ENCODE measurements around the gene REV3L.
A peak's percentile ranks its signal among the peaks of the same experiment; 100 is the strongest.

Gene REV3L

DNA sequence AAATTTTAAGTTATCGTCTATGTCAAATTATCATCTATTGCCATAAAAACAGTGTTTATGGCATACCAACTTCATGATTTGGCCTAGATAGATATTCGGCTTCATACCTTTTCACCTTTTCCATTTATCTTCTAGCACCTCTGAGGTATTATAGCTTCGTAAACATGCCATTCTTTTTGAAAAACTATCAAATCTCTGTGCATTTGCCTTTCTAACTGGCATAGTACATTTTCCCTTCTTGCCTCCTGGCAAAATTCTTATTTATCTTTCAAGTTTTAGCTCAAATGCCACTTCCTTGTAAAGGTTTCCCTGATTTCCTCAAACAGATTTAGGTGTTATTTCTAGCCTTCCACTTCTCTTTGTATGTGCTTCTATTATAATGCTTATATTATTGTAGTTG lies 7.0 kb upstream of the REV3L start:
- no peak overlapping the region for H3K4me3 ChIP-seq (ENCODE audit: low read depth, low read length)
- H3K4me1 ChIP-seq (ENCODE audit: control insufficient read depth, insufficient read depth, low read length) = peaks cover 3% of the 10 kb centered on the region
- H3K36me3 ChIP-seq (ENCODE audit: control insufficient read depth, insufficient read depth, low read length) = no peaks in the 10 kb centered on the region
- no peaks in the 10 kb centered on the region for H3K9me3 ChIP-seq (ENCODE audit: control insufficient read depth, insufficient read depth, low read length)
- H3K27me3 ChIP-seq (ENCODE audit: control insufficient read depth, insufficient read depth, low read length) = no peaks in the 10 kb centered on the region
- H3K9ac ChIP-seq (ENCODE audit: low read depth, low read length) = no peak overlapping the region

GRCh38 chr6:111487661-111488060 lies 4.6 kb upstream of the REV3L start:
- Histone ChIP-seq H3K9me3 (ENCODE audit: control insufficient read depth, insufficient read depth, low read length) (no peaks in the 10 kb centered on the region), H3K36me3 (ENCODE audit: control insufficient read depth, insufficient read depth, low read length) (no peaks in the 10 kb centered on the region), H3K27me3 (ENCODE audit: control insufficient read depth, insufficient read depth, low read length) (no peaks in the 10 kb centered on the region), H3K4me1 (ENCODE audit: control insufficient read depth, insufficient read depth, low read length) (peaks cover 6% of the 10 kb centered on the region), H3K9ac (ENCODE audit: low read depth, low read length) (no peak overlapping the region), H3K4me3 (ENCODE audit: low read depth, low read length) (no peak overlapping the region)

- no peaks in the 10 kb centered on the region for H3K9me3 ChIP-seq (ENCODE audit: control insufficient read depth, insufficient read depth, low read length)
- no peaks in the 10 kb centered on the region for H3K36me3 ChIP-seq (ENCODE audit: control insufficient read depth, insufficient read depth, low read length)
- H3K27me3 ChIP-seq (ENCODE audit: control insufficient read depth, insufficient read depth, low read length) = peaks cover under 1% of the 10 kb centered on the region
- no peak overlapping the region for H3K4me3 ChIP-seq (ENCODE audit: low read depth, low read length)
- peaks cover 6% of the 10 kb centered on the region for H3K4me1 ChIP-seq (ENCODE audit: control insufficient read depth, insufficient read depth, low read length)
- H3K9ac ChIP-seq (ENCODE audit: low read depth, low read length) = no peak overlapping the region
Measured at GRCh38 chr6:111486921-111487320, 3.9 kb upstream of the REV3L start.

DNA sequence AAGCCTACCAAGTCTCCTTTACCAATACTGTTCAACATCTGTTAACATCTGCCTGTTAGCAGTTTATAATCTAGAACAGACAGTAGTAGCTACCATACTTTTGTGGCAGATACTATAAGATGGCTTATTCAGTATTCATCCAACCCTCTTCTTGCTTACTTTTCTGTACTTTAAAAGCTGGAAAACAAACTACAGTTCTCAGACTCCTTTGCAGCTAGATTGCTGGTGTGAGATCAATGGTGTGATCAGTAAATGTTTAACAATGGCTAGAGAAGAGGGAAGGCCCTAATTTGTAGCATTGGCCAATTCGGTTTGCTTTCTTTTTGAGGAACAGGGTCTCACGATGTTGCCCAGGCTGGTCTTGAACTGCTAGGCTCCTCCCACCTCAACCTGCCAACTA lies 3.5 kb upstream of the REV3L start:
- Histone ChIP-seq H3K4me1 (ENCODE audit: control insufficient read depth, insufficient read depth, low read length) (peaks cover 6% of the 10 kb centered on the region), H3K9ac (ENCODE audit: low read depth, low read length) (no peak overlapping the region), H3K4me3 (ENCODE audit: low read depth, low read length) (no peak overlapping the region), H3K9me3 (ENCODE audit: control insufficient read depth, insufficient read depth, low read length) (no peaks in the 10 kb centered on the region), H3K27me3 (ENCODE audit: control insufficient read depth, insufficient read depth, low read length) (peaks cover 5% of the 10 kb centered on the region), H3K36me3 (ENCODE audit: control insufficient read depth, insufficient read depth, low read length) (no peaks in the 10 kb centered on the region)

GRCh38 chr6:111485342-111485741 lies 2.3 kb upstream of the REV3L start:
- Histone ChIP-seq H3K27me3 (ENCODE audit: control insufficient read depth, insufficient read depth, low read length) (peaks cover 16% of the 10 kb centered on the region), H3K4me1 (ENCODE audit: control insufficient read depth, insufficient read depth, low read length) (peaks cover 6% of the 10 kb centered on the region), H3K4me3 (ENCODE audit: low read depth, low read length) (no peak overlapping the region), H3K9me3 (ENCODE audit: control insufficient read depth, insufficient read depth, low read length) (no peaks in the 10 kb centered on the region), H3K36me3 (ENCODE audit: control insufficient read depth, insufficient read depth, low read length) (no peaks in the 10 kb centered on the region), H3K9ac (ENCODE audit: low read depth, low read length) (no peak overlapping the region)

- no peaks in the 10 kb centered on the region for H3K36me3 ChIP-seq (ENCODE audit: control insufficient read depth, insufficient read depth, low read length)
- H3K4me3 ChIP-seq (ENCODE audit: low read depth, low read length) = peak overlapping the region; percentile 82
- H3K9me3 ChIP-seq (ENCODE audit: control insufficient read depth, insufficient read depth, low read length) = no peaks in the 10 kb centered on the region
- no peak overlapping the region for H3K9ac ChIP-seq (ENCODE audit: low read depth, low read length)
- peaks cover 24% of the 10 kb centered on the region for H3K27me3 ChIP-seq (ENCODE audit: control insufficient read depth, insufficient read depth, low read length)
- H3K4me1 ChIP-seq (ENCODE audit: control insufficient read depth, insufficient read depth, low read length) = peaks cover 4% of the 10 kb centered on the region
Measured at GRCh38 chr6:111484633-111484930, 1.6 kb upstream of the REV3L start.

DNA sequence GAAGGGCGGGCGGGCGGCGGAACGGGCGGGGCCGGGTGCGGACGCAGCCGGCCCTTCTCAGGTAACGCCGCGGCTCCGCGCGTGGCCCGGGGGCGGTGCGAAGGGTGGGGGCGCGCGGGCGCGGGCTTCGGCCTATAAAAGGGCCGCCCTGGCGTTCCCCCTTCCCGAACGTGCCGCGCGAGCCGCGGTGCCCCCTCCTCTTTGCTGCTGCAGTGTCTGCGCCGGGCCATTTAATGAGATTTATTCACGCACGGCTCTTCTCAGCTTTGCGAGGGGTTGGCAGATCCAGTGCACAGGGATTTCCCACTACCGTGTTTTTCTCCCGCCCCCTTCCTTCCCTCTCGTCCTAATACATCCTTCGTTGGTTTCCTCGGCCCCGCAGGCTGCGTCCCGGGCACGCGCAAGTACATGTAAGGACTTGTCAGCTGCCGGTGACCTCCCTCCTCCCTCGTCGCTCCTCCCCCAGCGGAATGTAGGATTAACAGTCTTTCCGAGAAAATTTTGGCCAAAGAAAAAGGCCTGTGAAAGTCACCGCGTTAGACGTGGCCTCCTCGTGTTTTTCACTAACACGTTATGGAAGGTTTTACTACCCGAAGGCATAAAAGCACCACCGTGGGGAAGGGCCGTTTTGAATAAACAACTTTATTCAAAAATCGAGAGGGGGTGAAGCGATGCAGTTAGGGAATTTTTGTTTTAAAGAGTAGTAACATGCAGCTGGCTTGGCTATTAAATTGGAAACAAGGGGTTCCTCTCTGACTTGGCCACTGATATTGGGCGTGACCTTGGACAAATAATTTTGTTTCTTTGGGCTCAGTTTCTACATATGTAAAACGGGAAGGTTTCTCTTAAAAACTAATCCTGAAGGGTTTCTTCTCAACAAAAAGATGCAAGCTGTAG lies 966 bp upstream of the REV3L start:
- no peaks in the 10 kb centered on the region for H3K36me3 ChIP-seq (ENCODE audit: control insufficient read depth, insufficient read depth, low read length)
- H3K4me1 ChIP-seq (ENCODE audit: control insufficient read depth, insufficient read depth, low read length) = peaks cover 4% of the 10 kb centered on the region
- no peaks in the 10 kb centered on the region for H3K9me3 ChIP-seq (ENCODE audit: control insufficient read depth, insufficient read depth, low read length)
- H3K27me3 ChIP-seq (ENCODE audit: control insufficient read depth, insufficient read depth, low read length) = peaks cover 30% of the 10 kb centered on the region
- peak overlapping the region; percentile 86 for H3K9ac ChIP-seq (ENCODE audit: low read depth, low read length)
- H3K4me3 ChIP-seq (ENCODE audit: low read depth, low read length) = peak overlapping the region; percentile 82

DNA sequence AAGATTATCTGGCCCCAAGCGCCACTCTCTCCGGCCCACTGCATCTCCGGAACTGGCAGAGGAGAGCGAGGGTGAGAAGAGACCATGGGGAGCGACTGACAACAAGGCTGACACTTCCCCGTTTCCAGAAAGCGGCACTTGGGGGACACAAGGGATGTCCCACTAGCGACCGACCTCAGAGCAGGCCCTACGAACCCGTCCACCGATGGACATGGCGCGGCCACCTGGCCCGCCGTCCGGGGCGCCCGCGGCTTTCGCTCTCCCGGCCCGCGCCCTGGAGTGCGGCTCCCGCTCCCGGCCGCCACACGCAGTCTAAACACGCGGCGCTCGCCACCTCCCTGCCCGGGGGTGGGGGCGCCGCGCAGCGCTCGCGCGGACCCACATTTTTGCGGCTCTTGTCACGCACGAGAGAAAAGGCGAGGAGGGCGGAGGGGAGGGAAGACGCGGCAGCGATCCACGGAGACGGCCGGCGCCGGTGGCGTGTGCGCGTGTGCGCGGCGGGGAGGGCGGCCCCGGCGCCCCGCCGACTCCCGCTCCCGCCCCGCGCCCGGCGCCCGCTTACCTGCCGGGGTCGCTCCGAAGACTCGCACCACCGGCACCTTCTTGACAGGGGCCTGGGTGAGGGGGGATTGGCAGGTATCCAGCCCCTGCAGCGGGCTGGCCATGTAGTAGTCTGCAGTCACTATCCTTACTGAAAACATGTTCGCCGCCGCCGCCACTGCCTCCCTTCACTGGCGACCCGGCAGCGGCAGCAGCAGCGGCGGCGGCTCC lies 645 bp downstream of the REV3L start:
- H3K9me3 ChIP-seq (ENCODE audit: control insufficient read depth, insufficient read depth, low read length) = no peaks in the 10 kb centered on the region
- no peaks in the 10 kb centered on the region for H3K36me3 ChIP-seq (ENCODE audit: control insufficient read depth, insufficient read depth, low read length)
- H3K27me3 ChIP-seq (ENCODE audit: control insufficient read depth, insufficient read depth, low read length) = peaks cover 43% of the 10 kb centered on the region
- H3K4me3 ChIP-seq (ENCODE audit: low read depth, low read length) = peak overlapping the region; percentile 82
- H3K9ac ChIP-seq (ENCODE audit: low read depth, low read length) = no peak overlapping the region
- peaks cover 14% of the 10 kb centered on the region for H3K4me1 ChIP-seq (ENCODE audit: control insufficient read depth, insufficient read depth, low read length)

DNA sequence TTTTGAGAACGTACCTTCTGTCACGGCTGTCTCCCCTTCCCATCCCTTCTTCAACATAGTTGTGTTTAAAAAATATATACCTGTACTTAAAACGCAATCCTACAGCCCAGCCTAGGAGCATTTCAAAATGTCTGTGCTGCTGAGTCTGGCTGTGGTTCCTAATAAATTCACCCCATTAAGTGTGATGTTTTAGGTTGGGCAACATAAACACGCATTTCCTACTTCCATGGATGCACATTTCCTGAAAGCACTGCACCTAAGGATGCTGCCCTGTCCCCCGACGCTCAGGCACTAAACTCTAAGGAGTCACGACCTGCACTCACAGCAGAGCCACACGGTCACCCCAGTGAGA lies 1.2 kb downstream of the REV3L start:
- Histone ChIP-seq H3K4me3 (ENCODE audit: low read depth, low read length) (peak overlapping the region; percentile 82), H3K4me1 (ENCODE audit: control insufficient read depth, insufficient read depth, low read length) (peaks cover 17% of the 10 kb centered on the region), H3K36me3 (ENCODE audit: control insufficient read depth, insufficient read depth, low read length) (no peaks in the 10 kb centered on the region), H3K9me3 (ENCODE audit: control insufficient read depth, insufficient read depth, low read length) (no peaks in the 10 kb centered on the region), H3K27me3 (ENCODE audit: control insufficient read depth, insufficient read depth, low read length) (peaks cover 48% of the 10 kb centered on the region), H3K9ac (ENCODE audit: low read depth, low read length) (no peak overlapping the region)

- H3K27me3 ChIP-seq (ENCODE audit: control insufficient read depth, insufficient read depth, low read length) = peaks cover 54% of the 10 kb centered on the region
- no peaks in the 10 kb centered on the region for H3K9me3 ChIP-seq (ENCODE audit: control insufficient read depth, insufficient read depth, low read length)
- H3K36me3 ChIP-seq (ENCODE audit: control insufficient read depth, insufficient read depth, low read length) = no peaks in the 10 kb centered on the region
- no peak overlapping the region for H3K9ac ChIP-seq (ENCODE audit: low read depth, low read length)
- H3K4me3 ChIP-seq (ENCODE audit: low read depth, low read length) = peak overlapping the region; percentile 82
- peaks cover 17% of the 10 kb centered on the region for H3K4me1 ChIP-seq (ENCODE audit: control insufficient read depth, insufficient read depth, low read length)
Measured at GRCh38 chr6:111480988-111481822, 1.8 kb downstream of the REV3L start.

- Histone ChIP-seq H3K9me3 (ENCODE audit: control insufficient read depth, insufficient read depth, low read length) (no peaks in the 10 kb centered on the region), H3K9ac (ENCODE audit: low read depth, low read length) (no peak overlapping the region), H3K4me1 (ENCODE audit: control insufficient read depth, insufficient read depth, low read length) (peaks cover 13% of the 10 kb centered on the region), H3K4me3 (ENCODE audit: low read depth, low read length) (no peak overlapping the region), H3K27me3 (ENCODE audit: control insufficient read depth, insufficient read depth, low read length) (peaks cover 62% of the 10 kb centered on the region), H3K36me3 (ENCODE audit: control insufficient read depth, insufficient read depth, low read length) (no peaks in the 10 kb centered on the region)
Measured at GRCh38 chr6:111478749-111479148, 4.3 kb downstream of the REV3L start.

Measured in iPS-15b (cell line).